ENCODE measurements around the gene ITIH1.

ITIH1 gene

GRCh38 chr3:52752045-52752660 is 25.2 kb upstream of the ITIH1 start:
- 80 to 100% methylated on average over 1 to 2 of the region's 3 CpGs for WGBS, 2 experiments (ENCODE audit: insufficient coverage in 2 of 2)
- Histone ChIP-seq H3K9me3 (ENCODE audit: control insufficient read depth, low read length) (no peaks in the 10 kb centered on the region), H3K4me1 (ENCODE audit: control insufficient read depth, insufficient read depth, low read length, poor library complexity, severe bottlenecking) (no peaks in the 10 kb centered on the region), H3K4me3 (ENCODE audit: extremely low read depth, insufficient read depth, low read length, poor library complexity, severe bottlenecking) (no peak overlapping the region), H3K36me3 (ENCODE audit: control insufficient read depth, insufficient read depth, low read length) (peaks cover 75% of the 10 kb centered on the region), H3K27ac (ENCODE audit: low read depth, low read length, severe bottlenecking) (no peak overlapping the region)

GRCh38 chr3:52754373-52754772 is 23.0 kb upstream of the ITIH1 start:
- peaks cover 75% of the 10 kb centered on the region for H3K36me3 ChIP-seq (ENCODE audit: control insufficient read depth, insufficient read depth, low read length)
- WGBS, 2 experiments (ENCODE audit: insufficient coverage in 2 of 2), result 92 to 96% methylated on average over 3 to 4 of the region's 4 CpGs

GRCh38 chr3:52756141-52756540 is 21.3 kb upstream of the ITIH1 start:
- Histone ChIP-seq H3K4me3 (ENCODE audit: extremely low read depth, insufficient read depth, low read length, poor library complexity, severe bottlenecking) (no peak overlapping the region), H3K27ac (ENCODE audit: low read depth, low read length, severe bottlenecking) (no peak overlapping the region), H3K9me3 (ENCODE audit: control insufficient read depth, low read length) (no peaks in the 10 kb centered on the region), H3K4me1 (ENCODE audit: control insufficient read depth, insufficient read depth, low read length, poor library complexity, severe bottlenecking) (no peaks in the 10 kb centered on the region), H3K36me3 (ENCODE audit: control insufficient read depth, insufficient read depth, low read length) (peaks cover 73% of the 10 kb centered on the region)
- WGBS, 2 experiments (ENCODE audit: insufficient coverage in 2 of 2), result no CpG with 5 or more reads among the region's 1 CpG

More at GRCh38 chr3:52754373-52754772, 23.0 kb upstream of the ITIH1 start:
- no peak overlapping the region for H3K4me3 ChIP-seq (ENCODE audit: extremely low read depth, insufficient read depth, low read length, poor library complexity, severe bottlenecking)
- no peaks in the 10 kb centered on the region for H3K9me3 ChIP-seq (ENCODE audit: control insufficient read depth, low read length)
- no peaks in the 10 kb centered on the region for H3K4me1 ChIP-seq (ENCODE audit: control insufficient read depth, insufficient read depth, low read length, poor library complexity, severe bottlenecking)
- H3K27ac ChIP-seq (ENCODE audit: low read depth, low read length, severe bottlenecking), result no peak overlapping the region

GRCh38 chr3:52763466-52763865 is 13.9 kb upstream of the ITIH1 start:
- H3K27ac ChIP-seq (ENCODE audit: low read depth, low read length, severe bottlenecking), result no peak overlapping the region
- H3K4me1 ChIP-seq (ENCODE audit: control insufficient read depth, insufficient read depth, low read length, poor library complexity, severe bottlenecking), result no peaks in the 10 kb centered on the region
- no peak overlapping the region for H3K4me3 ChIP-seq (ENCODE audit: extremely low read depth, insufficient read depth, low read length, poor library complexity, severe bottlenecking)
- no peaks in the 10 kb centered on the region for H3K9me3 ChIP-seq (ENCODE audit: control insufficient read depth, low read length)
- peaks cover 89% of the 10 kb centered on the region for H3K36me3 ChIP-seq (ENCODE audit: control insufficient read depth, insufficient read depth, low read length)
- WGBS, 2 experiments (ENCODE audit: insufficient coverage in 2 of 2), result 100% methylated on average over 2 of the region's 2 CpGs

- no peaks in the 10 kb centered on the region for H3K4me1 ChIP-seq (ENCODE audit: control insufficient read depth, insufficient read depth, low read length, poor library complexity, severe bottlenecking)
- H3K36me3 ChIP-seq (ENCODE audit: control insufficient read depth, insufficient read depth, low read length), result peaks cover 34% of the 10 kb centered on the region
- WGBS, 2 experiments (ENCODE audit: insufficient coverage in 2 of 2), result 27% methylated on average over 8 to 10 of the region's 13 CpGs
- no peak overlapping the region for H3K27ac ChIP-seq (ENCODE audit: low read depth, low read length, severe bottlenecking)
- peak overlapping the region; percentile 76 for H3K4me3 ChIP-seq (ENCODE audit: extremely low read depth, insufficient read depth, low read length, poor library complexity, severe bottlenecking)
- H3K9me3 ChIP-seq (ENCODE audit: control insufficient read depth, low read length), result no peaks in the 10 kb centered on the region
Observed at GRCh38 chr3:52769786-52770455, 7.5 kb upstream of the ITIH1 start.

- WGBS, 2 experiments (ENCODE audit: insufficient coverage in 2 of 2), result 1 to 2% methylated on average over 50 to 60 of the region's 67 CpGs
- Histone ChIP-seq H3K36me3 (ENCODE audit: control insufficient read depth, insufficient read depth, low read length) (peaks cover 27% of the 10 kb centered on the region), H3K9me3 (ENCODE audit: control insufficient read depth, low read length) (no peaks in the 10 kb centered on the region)
Observed at GRCh38 chr3:52770496-52771333, 6.7 kb upstream of the ITIH1 start, which contains the start of gene NEK4. Gene NEK4, minus strand, starts transcription at chr3:52770940. Its CDS starts 194 bp downstream, at chr3:52770746.

GRCh38 chr3:52771334-52771681 is 6.1 kb upstream of the ITIH1 start:
- H3K27ac ChIP-seq (ENCODE audit: low read depth, low read length, severe bottlenecking), result peak overlapping the region; percentile 79
- peaks cover 21% of the 10 kb centered on the region for H3K36me3 ChIP-seq (ENCODE audit: control insufficient read depth, insufficient read depth, low read length)
- no peaks in the 10 kb centered on the region for H3K4me1 ChIP-seq (ENCODE audit: control insufficient read depth, insufficient read depth, low read length, poor library complexity, severe bottlenecking)
- peak overlapping the region; percentile 76 for H3K4me3 ChIP-seq (ENCODE audit: extremely low read depth, insufficient read depth, low read length, poor library complexity, severe bottlenecking)
- H3K9me3 ChIP-seq (ENCODE audit: control insufficient read depth, low read length), result no peaks in the 10 kb centered on the region
- 42 to 76% methylated on average over 3 of the region's 5 CpGs for WGBS, 2 experiments (ENCODE audit: insufficient coverage in 2 of 2)

More at GRCh38 chr3:52770496-52771333, 6.7 kb upstream of the ITIH1 start, which contains the start of gene NEK4:
- Histone ChIP-seq H3K4me3 (ENCODE audit: extremely low read depth, insufficient read depth, low read length, poor library complexity, severe bottlenecking) (peak within 1 kb of the TSS; percentile 76), H3K4me1 (ENCODE audit: control insufficient read depth, insufficient read depth, low read length, poor library complexity, severe bottlenecking) (no peaks in the 10 kb centered on the region), H3K27ac (ENCODE audit: low read depth, low read length, severe bottlenecking) (peak within 1 kb of the TSS; percentile 79)

- Histone ChIP-seq H3K4me3 (ENCODE audit: extremely low read depth, insufficient read depth, low read length, poor library complexity, severe bottlenecking) (peak overlapping the region; percentile 76), H3K36me3 (ENCODE audit: control insufficient read depth, insufficient read depth, low read length) (peaks cover 17% of the 10 kb centered on the region), H3K4me1 (ENCODE audit: control insufficient read depth, insufficient read depth, low read length, poor library complexity, severe bottlenecking) (no peaks in the 10 kb centered on the region), H3K9me3 (ENCODE audit: control insufficient read depth, low read length) (no peaks in the 10 kb centered on the region), H3K27ac (ENCODE audit: low read depth, low read length, severe bottlenecking) (no peak overlapping the region)
- WGBS, 2 experiments (ENCODE audit: insufficient coverage in 2 of 2), result 86 to 95% methylated on average over 7 to 9 of the region's 10 CpGs
Observed at GRCh38 chr3:52771702-52772101, 5.7 kb upstream of the ITIH1 start.

- Histone ChIP-seq H3K4me3 (ENCODE audit: extremely low read depth, insufficient read depth, low read length, poor library complexity, severe bottlenecking) (no peak overlapping the region), H3K27ac (ENCODE audit: low read depth, low read length, severe bottlenecking) (no peak overlapping the region), H3K9me3 (ENCODE audit: control insufficient read depth, low read length) (no peaks in the 10 kb centered on the region), H3K4me1 (ENCODE audit: control insufficient read depth, insufficient read depth, low read length, poor library complexity, severe bottlenecking) (no peaks in the 10 kb centered on the region), H3K36me3 (ENCODE audit: control insufficient read depth, insufficient read depth, low read length) (no peaks in the 10 kb centered on the region)
- WGBS, 2 experiments (ENCODE audit: insufficient coverage in 2 of 2), result 96 to 97% methylated on average over 7 to 10 of the region's 13 CpGs
Observed at GRCh38 chr3:52773361-52774065, 3.9 kb upstream of the ITIH1 start.

GRCh38 chr3:52774066-52774713 is 3.2 kb upstream of the ITIH1 start:
- Histone ChIP-seq H3K27ac (ENCODE audit: low read depth, low read length, severe bottlenecking) (no peak overlapping the region), H3K4me3 (ENCODE audit: extremely low read depth, insufficient read depth, low read length, poor library complexity, severe bottlenecking) (no peak overlapping the region), H3K4me1 (ENCODE audit: control insufficient read depth, insufficient read depth, low read length, poor library complexity, severe bottlenecking) (no peaks in the 10 kb centered on the region), H3K36me3 (ENCODE audit: control insufficient read depth, insufficient read depth, low read length) (no peaks in the 10 kb centered on the region), H3K9me3 (ENCODE audit: control insufficient read depth, low read length) (no peaks in the 10 kb centered on the region)
- WGBS, 2 experiments (ENCODE audit: insufficient coverage in 2 of 2), result 81 to 87% methylated on average over 7 of the region's 8 CpGs

All from mesodermal cell (in vitro differentiated cells).